KG1 (cell line): ENCODE measurements around the gene SLC37A4.
A peak's percentile ranks its signal among the peaks of the same experiment; 100 is the strongest.
"Not testable (repeated sequence)": the region's sequence is repeated elsewhere in the genome, so short reads cannot be mapped to it uniquely, and the experiment has no call there.

Experiments used
- DNase-seq: peaks from one replicate; lab custom pipeline; 2025; lab: John Stamatoyannopoulos, UW

Gene SLC37A4

GRCh38 chr11:119030329-119031047 is at the start of gene SLC37A4:
SLC37A4 (minus strand) TSS chr11:119030877.
- peak; percentile 99 for DNase-seq

DNA sequence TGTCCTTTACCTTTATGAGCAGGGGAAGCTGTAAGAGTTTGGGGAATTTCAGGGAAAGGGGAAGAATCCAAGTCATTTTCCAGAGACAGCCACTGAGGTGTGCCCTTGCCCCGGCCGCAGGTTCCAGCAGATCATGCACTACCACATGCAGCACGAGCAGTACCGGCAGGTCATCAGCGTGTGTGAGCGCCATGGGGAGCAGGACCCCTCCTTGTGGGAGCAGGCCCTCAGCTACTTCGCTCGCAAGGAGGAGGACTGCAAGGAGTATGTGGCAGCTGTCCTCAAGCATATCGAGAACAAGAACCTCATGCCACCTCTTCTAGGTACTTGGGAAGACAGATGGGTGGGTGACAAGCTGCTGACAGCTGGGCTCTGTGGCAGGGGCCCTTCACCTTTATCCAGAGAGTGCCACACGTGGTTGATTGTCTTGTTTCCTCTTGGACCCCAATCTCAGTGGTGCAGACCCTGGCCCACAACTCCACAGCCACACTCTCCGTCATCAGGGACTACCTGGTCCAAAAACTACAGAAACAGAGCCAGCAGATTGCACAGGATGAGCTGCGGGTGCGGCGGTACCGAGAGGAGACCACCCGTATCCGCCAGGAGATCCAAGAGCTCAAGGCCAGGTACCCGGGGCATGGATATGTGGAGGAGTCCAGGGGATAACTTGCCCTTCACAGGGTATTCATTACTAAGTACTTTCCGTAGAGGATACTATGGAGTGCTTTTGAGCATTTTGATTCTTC is 48.2 kb upstream of the SLC37A4 start:
- DNase-seq: no peak

GRCh38 chr11:119077839-119078238 is 47.2 kb upstream of the SLC37A4 start:
- DNase-seq: no peak

DNA sequence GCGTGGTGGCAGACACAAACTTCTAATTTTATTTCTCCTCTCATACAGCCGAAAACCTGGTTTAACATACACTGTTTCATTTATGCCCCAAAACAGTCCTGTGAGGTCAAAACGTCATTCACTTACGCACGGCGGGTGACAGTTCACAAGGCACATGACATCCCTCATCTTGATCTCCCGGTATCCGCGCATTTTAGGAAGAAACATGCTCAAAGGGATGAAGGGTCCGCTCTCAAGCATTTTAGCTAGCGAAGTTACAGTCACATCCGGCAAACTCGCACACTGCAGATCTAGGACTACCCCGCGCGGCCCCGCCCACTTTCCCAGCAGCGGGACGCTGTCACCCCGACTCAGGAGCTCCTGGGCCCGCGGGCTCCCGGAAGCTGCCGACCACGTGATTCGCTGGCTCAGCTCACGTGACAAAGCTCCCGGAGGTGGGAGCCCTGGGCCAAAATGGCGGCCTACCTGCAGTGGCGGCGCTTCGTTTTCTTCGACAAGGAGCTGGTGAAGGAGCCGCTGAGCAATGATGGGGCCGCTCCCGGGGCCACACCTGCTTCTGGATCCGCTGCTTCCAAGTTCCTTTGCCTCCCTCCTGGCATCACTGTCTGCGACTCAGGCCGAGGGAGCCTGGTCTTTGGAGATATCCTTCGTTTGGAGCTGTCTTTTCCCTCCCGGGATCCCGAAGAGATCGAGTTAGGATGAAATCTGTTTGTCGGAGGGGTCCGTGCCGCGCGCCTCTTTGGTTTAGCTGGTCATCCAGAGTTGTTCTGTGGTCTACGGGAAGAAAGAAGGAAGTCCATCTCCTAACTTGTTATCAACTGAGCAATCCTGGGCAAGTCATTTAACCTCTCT is 36.9 kb upstream of the SLC37A4 start, which contains the start of gene VPS11:
Gene VPS11 (plus strand): TSS at position 448 of the 852 bp plus-strand sequence. CDS start 6 bp downstream, at position 454.
- peak; percentile 98 for DNase-seq

DNA sequence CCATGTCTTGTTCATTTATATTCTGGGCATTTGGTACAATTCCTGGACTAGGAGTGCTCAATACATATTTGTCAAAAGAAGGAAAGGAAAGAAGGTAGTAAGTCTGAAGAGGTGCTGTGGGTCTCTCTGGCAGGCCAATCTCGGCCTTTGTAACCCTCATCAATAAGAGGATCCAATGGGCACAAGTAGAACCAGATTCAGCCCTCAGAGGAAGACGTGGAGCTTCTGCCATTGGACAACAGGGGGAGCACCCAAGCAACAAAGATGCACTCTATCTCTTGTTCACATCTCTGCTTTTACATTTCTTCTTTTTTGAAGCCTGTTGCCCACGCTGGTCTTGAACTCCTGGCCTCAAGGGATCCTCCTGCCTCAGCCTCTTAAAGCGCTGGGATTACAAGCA is 34.7 kb upstream of the SLC37A4 start:
- no peak for DNase-seq

GRCh38 chr11:119062779-119063178 is 32.1 kb upstream of the SLC37A4 start:
- DNase-seq: no peak

DNA sequence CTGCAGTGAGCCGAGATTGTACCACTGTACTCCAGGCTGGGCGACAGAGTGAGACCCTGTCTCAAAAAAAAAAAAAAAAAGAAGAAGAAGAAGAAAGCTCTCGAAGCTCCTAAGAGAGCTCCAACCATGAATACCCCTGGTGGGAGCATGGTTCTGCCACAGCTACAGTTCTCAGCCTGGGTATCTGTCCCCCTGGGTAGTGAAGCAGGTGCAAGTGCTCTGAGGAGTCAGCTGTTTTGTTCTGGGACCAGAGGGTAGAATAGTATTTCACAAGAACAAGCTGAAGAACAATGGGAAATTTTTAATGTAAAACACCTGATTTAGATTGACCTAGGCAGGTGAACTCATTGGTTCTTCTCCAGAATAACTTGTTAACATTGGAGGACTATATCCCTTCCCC is 30.6 kb upstream of the SLC37A4 start:
- DNase-seq: no peak

GRCh38 chr11:119059128-119059527 is 28.5 kb upstream of the SLC37A4 start:
- not testable (repeated sequence) for DNase-seq

GRCh38 chr11:119057000-119057769 is 26.5 kb upstream of the SLC37A4 start, which contains the start of gene HYOU1:
HYOU1 (minus strand) TSS chr11:119057205; CDS start chr11:119056160, 1,045 bp downstream.
- peak; percentile 99 for DNase-seq

DNA sequence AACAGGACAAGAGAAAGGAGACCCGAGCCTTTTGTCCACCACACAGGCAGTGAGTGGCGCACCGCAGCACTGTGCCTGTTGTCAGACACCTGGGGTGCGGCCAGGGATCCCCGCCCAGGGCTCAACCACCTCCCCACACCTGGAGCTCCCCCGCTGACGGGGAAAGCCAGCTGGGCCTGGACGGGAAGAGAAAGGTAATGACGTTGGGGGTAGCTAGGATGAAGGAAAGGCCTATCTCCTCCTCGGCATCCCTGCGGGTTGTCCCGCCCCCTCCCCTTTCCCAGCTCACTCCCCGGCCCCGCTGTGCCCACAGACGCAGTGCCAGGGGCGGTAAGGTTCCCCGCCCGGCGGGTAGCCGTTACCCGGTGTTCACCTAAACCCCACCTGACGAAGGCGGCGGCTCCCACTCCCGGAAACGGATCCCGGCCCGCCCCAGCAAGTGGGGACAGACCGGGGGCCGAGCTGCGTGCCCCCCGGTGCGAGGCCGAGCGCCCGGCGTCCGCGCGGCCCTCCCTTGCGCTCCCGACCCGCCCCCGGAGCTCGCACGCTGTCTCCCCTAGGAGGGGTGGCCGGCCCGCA is 25.8 kb upstream of the SLC37A4 start:
- no peak for DNase-seq

GRCh38 chr11:119055901-119056300 is 25.2 kb upstream of the SLC37A4 start:
- no peak for DNase-seq

DNA sequence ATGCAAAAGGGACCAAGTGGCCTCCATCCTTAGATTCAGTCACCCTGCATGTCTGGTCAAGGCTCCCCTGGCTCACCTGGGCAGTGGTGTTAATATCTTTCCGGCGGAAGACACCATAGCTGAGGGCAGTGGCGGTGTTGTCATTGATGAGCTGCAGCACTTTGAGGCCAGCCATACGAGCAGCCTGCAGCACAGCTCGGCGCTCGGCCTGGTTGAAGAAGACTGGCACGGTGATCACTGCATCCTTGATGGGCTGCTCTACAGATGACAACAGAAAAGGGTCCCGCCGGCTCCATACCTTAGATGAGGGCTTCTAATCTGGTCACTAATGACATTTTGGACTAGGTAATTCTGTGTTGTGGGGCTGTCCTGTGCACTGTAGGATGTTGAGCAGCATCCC is 23.7 kb upstream of the SLC37A4 start:
- no peak for DNase-seq

DNA sequence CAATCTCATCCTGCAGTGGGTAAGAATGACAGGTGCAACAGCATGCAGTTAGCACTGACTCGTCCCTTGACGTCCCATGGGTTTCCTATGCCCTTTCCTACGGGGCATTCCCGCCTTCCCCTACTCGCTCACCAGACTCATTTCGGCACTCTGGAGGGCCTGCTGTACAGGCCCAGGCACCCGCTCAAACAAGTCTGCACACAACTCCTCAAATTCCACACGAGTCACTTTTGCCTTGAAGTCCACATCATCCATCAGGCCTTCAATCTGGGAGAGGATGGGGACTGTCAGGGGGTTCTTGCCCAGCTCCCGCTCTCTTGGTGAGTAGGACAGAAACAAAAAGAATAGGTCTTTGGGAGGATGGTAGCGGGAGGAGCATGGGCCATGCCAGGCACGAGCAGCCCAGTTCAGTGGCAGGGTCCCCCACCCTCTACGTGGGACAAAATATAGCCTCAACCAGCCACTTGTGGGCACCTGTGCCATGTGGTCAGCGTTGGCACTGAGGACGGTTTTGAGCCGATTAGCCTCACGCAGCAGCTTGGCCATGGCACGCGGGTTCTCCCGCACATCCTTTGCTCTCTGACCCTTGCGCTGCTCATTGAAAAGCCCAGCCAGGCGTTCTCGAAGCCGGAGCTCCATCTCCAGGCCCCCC is 21.6 kb upstream of the SLC37A4 start:
- no peak for DNase-seq

DNA sequence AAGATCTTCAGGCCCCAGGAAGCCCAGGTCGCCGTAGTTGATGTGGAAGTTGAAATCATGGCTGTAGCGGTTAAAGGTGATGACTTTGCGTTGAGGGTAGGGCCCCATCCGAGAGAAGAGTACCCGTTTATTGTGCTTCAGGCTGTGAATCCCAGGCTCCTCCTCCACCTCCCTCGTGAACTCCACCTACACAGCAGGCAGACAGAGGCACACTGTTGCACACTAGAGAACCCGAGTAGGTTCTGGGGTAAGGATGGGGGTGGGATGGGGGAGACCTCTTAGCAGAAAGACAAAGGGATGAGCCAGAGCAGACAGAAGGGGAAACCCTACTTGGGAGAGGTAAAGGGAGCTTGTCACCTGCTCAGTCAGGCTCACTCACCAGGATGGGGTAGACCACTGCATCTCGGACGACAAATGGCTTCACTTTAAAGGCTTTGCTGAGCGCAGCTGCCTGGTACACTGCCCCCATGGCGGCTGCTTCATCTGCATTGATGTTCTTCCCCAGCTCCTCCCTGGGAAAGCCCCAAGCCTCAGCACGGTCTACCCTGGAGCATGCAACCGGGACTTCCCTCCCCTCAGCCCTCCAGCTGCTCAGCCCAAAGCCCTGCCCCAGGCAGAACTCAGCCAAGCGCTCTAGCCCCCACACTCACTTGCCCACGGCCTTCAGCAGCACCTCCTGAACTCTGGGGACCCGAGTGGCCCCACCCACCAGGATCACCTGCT is 20.9 kb upstream of the SLC37A4 start:
- no peak for DNase-seq

- no peak for DNase-seq
Measured at GRCh38 chr11:119049081-119049480, 18.4 kb upstream of the SLC37A4 start.

GRCh38 chr11:119048644-119049043 is 18.0 kb upstream of the SLC37A4 start:
- DNase-seq: no peak

GRCh38 chr11:119047205-119047604 is 16.5 kb upstream of the SLC37A4 start:
- DNase-seq: no peak

GRCh38 chr11:119046489-119046888 is 15.8 kb upstream of the SLC37A4 start:
- DNase-seq: no peak

DNA sequence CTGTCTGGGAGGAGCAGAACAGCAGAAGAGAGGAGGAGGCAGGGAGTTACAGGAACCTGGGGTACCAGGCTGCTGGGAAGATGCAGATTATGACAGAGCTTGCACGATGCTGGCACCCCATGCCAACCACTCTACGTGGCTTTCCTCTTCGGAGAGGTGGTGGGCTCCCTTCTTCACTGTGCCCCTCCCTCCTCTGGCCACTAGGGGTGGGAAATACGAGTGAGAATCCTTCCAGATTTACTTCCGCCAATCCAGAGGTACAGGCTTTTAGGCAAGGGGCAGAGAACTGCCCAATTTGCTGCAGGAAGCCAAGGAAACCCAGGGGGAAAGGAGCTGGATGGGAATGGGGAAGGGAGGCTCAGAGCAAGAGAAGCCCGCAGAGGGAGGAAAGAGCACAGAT is 14.0 kb upstream of the SLC37A4 start:
- no peak for DNase-seq

DNA sequence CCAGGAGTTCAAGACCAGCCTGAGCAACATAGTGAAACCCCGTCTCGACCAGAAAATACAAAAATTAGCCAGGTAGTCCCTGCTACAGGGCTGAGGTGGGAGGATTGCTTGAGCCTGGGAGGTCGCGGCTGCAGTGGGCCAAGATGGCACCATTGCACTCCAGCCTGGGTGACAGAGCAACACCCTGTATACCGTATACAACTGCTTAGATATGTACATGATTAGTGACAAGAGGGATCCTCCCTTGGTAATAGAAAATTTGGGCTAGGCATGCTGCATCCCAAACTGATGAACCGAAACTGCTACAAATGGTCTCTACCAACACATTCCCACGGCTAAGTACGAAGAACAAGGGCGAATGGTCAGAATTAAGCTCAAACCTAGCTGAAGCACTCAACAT is 12.2 kb upstream of the SLC37A4 start:
- no peak for DNase-seq
